Activated CD4-positive, CD25-positive, alpha-beta regulatory T cell (primary cell): ENCODE data around the gene ZCCHC14.
"Not testable (repeated sequence)": the region's sequence is repeated elsewhere in the genome, so short reads cannot be mapped to it uniquely, and the experiment has no call there.

Source experiments
- DNase-seq, 4 experiments: peaks; one replicate each; lab custom pipeline; 2025; lab: John Stamatoyannopoulos, UW

Gene ZCCHC14

DNA sequence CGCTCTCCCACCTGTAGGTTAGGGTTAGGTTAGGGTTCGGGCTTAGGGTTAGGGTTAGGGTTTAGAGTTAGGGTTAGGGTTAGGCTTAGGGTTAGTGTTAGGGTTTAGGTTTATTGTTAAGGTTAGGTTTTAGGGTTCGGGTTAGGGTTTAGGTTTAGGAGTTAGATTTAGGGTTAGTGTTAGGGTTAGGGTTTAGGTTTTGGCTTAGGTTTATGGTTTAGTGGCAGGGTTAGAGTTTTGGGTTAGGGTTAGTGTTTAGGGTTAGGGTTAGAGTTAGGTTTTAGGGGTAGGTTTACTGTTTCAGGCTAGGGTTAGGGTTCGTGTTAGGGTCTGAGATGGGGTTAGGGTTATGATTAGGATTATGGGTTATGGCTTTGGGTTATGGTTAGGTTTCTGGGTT is 31.6 kb upstream of the ZCCHC14 start:
- no peak for DNase-seq

GRCh38 chr16:87523605-87524004 is 30.8 kb upstream of the ZCCHC14 start:
- not testable (repeated sequence) for DNase-seq

- not testable (repeated sequence) for DNase-seq
These were observed 28.9 kb upstream of the ZCCHC14 start for GRCh38 chr16:87521764-87522163.

- DNase-seq, result not testable (repeated sequence)
These were observed 26.3 kb upstream of the ZCCHC14 start for GRCh38 chr16:87519170-87519569.

GRCh38 chr16:87518430-87519051 is 25.7 kb upstream of the ZCCHC14 start:
- not testable (repeated sequence) for DNase-seq

GRCh38 chr16:87517610-87518429 is 25.0 kb upstream of the ZCCHC14 start:
- DNase-seq, result not testable (repeated sequence)

- DNase-seq, result no peak
These were observed 23.5 kb upstream of the ZCCHC14 start for GRCh38 chr16:87516361-87516760.

GRCh38 chr16:87515475-87516330 is 22.9 kb upstream of the ZCCHC14 start:
- no peak for DNase-seq

GRCh38 chr16:87509778-87510177 is 17.0 kb upstream of the ZCCHC14 start:
- not testable (repeated sequence) for DNase-seq

- no peak for DNase-seq
These were observed 14.7 kb upstream of the ZCCHC14 start for GRCh38 chr16:87507351-87508069.

- no peak for DNase-seq
These were observed 13.9 kb upstream of the ZCCHC14 start for GRCh38 chr16:87506423-87507350.

DNA sequence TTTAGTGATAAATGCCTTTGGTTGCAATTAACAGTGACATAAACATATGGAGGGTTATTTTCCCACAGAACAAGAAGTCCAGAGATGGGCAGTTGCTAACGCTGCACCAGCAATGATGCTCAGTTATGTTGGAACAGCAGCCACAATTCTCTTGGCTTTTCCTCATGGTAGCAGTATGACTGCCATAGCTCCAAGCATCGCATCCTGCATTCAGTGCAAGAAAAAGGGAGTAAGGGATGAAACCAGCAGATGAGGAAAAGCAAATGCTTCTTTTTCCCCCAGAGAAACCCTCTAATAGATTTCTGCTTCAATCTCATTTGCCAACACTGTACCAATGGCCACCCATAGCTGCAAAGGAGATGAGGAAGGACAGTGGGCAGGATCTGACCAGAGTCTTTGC is 13.0 kb upstream of the ZCCHC14 start:
- DNase-seq, result no peak

DNA sequence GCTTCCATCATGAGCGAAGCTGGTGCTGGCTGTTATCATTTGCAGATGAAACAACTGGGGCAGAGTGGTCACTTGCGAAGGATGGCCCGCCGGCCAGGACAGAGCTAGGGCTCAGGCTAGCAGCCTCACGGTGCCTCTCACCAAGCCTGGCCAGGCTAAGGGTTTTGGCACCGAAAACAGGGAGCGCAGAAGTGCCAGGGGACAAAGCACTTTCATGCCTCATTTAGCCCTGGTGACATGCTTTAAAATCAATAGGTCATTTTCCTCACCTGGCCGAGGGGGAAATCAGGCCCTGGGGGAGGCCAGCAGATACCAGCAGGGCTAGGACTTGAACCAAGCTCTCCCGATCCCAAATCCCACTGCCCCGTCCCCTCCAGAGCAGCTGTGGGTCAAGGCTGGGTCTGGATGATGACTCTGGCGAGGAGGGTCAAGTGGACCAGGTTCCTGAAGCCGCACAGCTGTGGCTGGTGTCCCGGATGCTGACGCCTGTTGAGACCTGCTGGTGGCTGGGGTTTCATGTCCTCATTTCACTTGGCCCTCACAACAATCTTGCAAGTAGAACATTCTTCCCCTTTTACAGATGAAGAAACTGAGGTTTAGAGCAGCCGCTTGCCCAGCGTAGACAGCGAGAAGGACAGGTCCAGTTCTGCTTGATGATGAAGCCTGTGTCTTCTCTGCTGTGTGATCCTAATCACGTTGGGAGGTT is 10.6 kb upstream of the ZCCHC14 start:
- DNase-seq, result not testable (repeated sequence)

GRCh38 chr16:87502308-87502969 is 9.6 kb upstream of the ZCCHC14 start:
- no peak for DNase-seq

- no peak for DNase-seq
These were observed 8.3 kb upstream of the ZCCHC14 start for GRCh38 chr16:87501117-87501516.

GRCh38 chr16:87499189-87499486 is 6.3 kb upstream of the ZCCHC14 start:
- no peak for DNase-seq

DNA sequence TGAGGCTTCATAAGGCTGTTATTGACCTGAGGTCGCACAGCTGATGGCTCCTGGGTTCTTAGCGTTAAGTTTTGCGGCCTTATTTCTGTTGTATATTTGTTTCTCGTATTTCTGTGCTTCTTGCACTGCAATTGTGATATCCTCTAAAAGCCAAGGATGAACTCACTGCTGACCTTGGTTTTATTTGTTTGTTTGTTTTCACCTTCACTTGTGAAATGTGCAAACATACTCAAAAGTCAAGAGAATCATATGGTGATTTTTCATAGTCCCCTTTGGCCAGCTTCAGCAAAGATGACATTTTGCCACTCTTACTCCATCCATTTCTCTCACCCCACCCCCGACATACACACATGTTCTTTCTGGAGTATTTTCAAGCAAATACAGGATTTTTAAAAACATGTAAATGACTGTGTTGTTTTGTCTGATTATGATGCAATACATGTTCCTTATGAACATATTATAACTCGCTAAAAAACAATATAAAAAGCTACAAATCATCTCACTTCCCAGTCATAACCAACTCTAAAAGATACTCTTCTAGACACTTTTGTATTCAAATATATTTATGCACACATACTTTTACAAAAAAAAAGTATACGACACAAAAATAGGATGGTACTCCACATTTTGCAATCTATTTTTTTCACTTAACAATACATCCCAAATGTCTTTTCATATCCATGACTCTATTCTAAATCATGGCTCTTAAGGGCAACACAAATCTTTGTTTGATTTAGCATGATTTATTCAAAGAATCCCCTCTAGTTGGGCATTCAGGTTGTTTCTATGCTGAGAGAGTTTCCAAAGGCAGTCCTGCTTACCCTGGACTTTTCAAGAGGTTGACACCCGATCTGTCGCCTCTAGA is 5.7 kb upstream of the ZCCHC14 start:
- no peak for DNase-seq

- not testable (repeated sequence) for DNase-seq
These were observed 5.0 kb upstream of the ZCCHC14 start for GRCh38 chr16:87497767-87498290.
